Stimulated activated naive CD8-positive, alpha-beta T cell treated with anti-CD3 and anti-CD28 coated beads, Interleukin-15, amount 100 ng/mL, for 72 hours (primary cell): ENCODE measurements around the gene PGM2L1.

Experiments used
- ATAC-seq: fragments of 150-1000 bp; cut with Tn5 transposase; 2 replicates; pipeline ENCODE4 v1.10.0; 2021; ENCODE audit warnings: mild to moderate bottlenecking, moderate library complexity
- DNase-seq, 2 donors: peaks; one replicate each; pipeline ENCODE4 v3.0.0; 2021 to 2022
- H3K27ac Mint-ChIP-seq, 2 donors: one replicate each; pipeline ENCODE4 v1.8.0; 2022; ENCODE audit warnings: mild to moderate bottlenecking in 2 of 2, mixed read lengths in 2 of 2, moderate library complexity in 2 of 2
- H3K27me3 Mint-ChIP-seq: one replicate; pipeline ENCODE4 v1.8.0; 2022; ENCODE audit warnings: mixed read lengths
- H3K4me1 Mint-ChIP-seq: one replicate; pipeline ENCODE4 v1.8.0; 2022; ENCODE audit warnings: mild to moderate bottlenecking, mixed read lengths
- H3K4me3 Mint-ChIP-seq, 2 donors: one replicate each; pipeline ENCODE4 v1.8.0; 2022; ENCODE audit warnings: mild to moderate bottlenecking in 2 of 2, mixed read lengths in 2 of 2, moderate library complexity in 1 of 2
- H3K9me3 Mint-ChIP-seq, 2 donors: one replicate each; pipeline ENCODE4 v1.8.0; 2022; ENCODE audit warnings: mixed read lengths in 2 of 2

The PGM2L1 gene

DNA sequence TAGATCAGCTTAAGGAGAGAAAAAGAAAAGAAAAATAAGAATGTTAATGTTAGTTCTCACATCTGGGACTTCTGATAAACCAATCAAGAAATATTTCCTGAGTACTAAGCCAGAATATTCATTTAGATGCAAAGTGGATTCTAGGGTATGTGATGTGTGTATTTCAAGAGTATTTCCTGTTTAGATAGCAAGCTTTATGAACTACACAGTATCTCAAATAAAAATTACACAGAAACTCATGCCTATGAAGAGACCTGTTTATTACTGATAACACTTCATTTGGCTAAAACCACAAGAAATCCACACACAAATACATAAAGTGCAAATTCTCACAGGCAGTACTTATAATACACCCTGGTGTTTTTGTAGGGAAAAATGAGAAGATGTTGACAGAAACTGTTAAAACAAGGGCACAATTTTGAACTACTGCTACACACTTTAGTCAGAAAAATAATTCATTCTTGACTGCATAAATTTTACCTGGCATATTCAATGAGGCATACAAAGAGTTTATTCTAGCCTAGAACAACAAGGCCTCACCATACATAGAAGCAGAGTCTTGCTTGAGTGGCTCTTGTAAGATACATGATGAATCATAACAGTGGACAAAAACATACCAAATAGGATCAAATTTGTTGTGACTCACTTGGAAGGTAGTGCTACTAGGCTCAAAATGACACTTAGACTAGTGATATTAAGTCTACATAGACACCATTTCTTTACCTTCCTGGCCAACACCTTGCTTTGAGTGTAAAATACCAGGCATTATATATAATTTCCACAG is 68.0 kb downstream of the PGM2L1 start:
- H3K4me1 Mint-ChIP-seq = no peaks in the 10 kb centered on the region
- H3K9me3 Mint-ChIP-seq = no peaks in the 10 kb centered on the region
- H3K27me3 Mint-ChIP-seq = no peaks in the 10 kb centered on the region
- DNase-seq (no peak), ATAC-seq (no peak)
- no peak overlapping the region for H3K4me3 Mint-ChIP-seq
- no peak overlapping the region for H3K27ac Mint-ChIP-seq

- Mint-ChIP-seq H3K4me3 (no peak overlapping the region), H3K4me1 (no peaks in the 10 kb centered on the region), H3K27ac (no peak overlapping the region), H3K9me3 (no peaks in the 10 kb centered on the region), H3K27me3 (peaks cover under 1% of the 10 kb centered on the region)
- ATAC-seq (no peak), DNase-seq (no peak)
Measured at GRCh38 chr11:74327076-74327475, 71.2 kb downstream of the PGM2L1 start.

DNA sequence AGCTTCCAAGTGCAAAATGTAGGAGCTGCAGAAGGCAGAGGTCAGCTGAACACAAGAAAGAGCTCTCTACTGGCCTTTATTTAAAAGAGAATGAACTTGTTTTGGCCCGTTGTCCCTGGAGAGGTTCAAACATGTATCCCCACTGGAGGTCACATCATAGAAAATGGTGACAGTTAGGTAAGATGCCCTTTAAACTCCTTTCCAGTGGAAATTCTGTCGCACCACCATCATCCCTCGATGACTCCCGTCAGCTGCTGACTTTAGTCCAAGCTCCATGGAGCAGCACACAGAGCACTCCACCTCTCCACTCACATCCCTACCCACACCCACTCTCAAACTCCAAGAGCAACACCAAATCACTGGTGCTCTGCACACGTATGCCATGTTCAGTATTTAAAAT is 71.6 kb downstream of the PGM2L1 start:
- no peak for ATAC-seq
- H3K4me3 Mint-ChIP-seq = no peak overlapping the region
- no peak for DNase-seq
- peaks cover 4% of the 10 kb centered on the region for H3K27me3 Mint-ChIP-seq
- no peaks in the 10 kb centered on the region for H3K4me1 Mint-ChIP-seq
- no peak overlapping the region for H3K27ac Mint-ChIP-seq
- H3K9me3 Mint-ChIP-seq = no peaks in the 10 kb centered on the region

DNA sequence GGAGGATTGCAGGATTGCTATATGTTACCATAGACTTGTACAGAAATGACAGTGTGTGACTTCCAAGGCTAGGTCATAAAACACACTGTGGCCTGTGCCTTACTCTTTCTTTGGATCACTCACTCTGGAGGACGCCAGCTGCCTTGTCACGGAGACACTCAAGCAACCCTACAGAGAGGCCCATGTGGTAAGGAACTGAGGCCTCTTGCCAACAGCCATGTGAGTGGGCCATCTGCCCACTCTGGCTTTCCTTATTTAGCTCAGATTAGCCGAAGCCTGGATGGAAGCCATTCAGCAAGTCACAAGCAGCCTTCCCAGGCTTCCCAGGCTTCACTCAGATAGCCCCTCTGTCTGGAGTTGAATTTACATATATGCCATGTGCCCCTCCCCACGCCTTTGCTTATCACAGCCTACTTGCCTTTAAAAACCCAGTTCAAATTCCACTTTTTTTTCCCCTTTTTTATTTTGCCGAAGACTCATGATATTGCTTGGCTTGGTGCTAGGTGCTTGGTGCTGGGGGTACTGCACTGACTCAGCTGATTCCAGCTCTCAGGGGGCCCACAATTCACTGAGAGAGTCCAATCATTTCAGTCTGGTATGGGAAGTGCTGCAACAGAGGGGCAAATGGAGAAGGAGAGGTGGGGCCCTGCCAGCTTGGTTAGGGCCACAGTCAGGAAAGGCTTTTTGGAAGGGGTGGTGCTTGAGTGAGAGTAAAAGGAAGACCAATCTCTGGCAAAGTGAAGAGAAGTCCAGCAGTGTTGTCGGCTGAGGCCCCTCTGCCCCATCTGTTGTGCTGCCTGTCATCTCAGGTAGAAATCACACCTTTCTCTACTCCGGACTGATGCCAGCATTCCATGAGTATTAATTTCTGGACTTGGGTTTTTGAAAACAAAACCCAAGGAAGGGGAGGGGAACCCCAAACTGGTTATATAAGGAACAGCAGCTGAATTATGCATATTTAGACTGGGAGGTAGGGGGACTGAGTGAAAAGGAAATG is 72.3 kb downstream of the PGM2L1 start:
- peak overlapping the region; percentile 5 to 54 for H3K27ac Mint-ChIP-seq
- H3K4me1 Mint-ChIP-seq = no peaks in the 10 kb centered on the region
- H3K4me3 Mint-ChIP-seq = no peak overlapping the region
- ATAC-seq (no peak), DNase-seq (no peak)
- H3K9me3 Mint-ChIP-seq = no peaks in the 10 kb centered on the region
- H3K27me3 Mint-ChIP-seq = peaks cover 7% of the 10 kb centered on the region

DNA sequence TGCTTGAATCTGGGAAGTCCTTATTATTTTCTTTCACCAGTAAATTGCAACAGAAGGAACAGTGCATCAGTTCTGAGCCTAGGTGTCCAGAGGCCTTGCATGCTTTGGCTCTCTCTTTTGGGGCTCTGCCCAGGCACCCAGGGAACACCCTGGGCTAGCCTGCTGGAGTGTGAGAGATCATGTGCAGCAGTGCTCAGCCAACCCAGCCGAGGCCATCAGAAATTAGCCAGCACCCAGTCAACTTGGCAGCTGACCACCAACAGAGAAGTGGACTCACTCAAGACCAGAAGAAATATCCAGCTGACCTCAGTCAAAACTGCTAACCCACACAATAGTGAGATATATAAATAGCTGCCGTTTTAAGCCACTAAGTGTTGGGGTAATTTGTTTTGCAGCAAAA is 75.6 kb downstream of the PGM2L1 start:
- DNase-seq (no peak), ATAC-seq (no peak)
- Mint-ChIP-seq H3K9me3 (peaks cover 4 to 6% of the 10 kb centered on the region in 2 donors), H3K27me3 (peaks cover 7% of the 10 kb centered on the region), H3K27ac (no peak overlapping the region), H3K4me3 (no peak overlapping the region), H3K4me1 (no peaks in the 10 kb centered on the region)

- no peak for ATAC-seq
Measured at GRCh38 chr11:74321487-74322188, 76.6 kb downstream of the PGM2L1 start.

DNA sequence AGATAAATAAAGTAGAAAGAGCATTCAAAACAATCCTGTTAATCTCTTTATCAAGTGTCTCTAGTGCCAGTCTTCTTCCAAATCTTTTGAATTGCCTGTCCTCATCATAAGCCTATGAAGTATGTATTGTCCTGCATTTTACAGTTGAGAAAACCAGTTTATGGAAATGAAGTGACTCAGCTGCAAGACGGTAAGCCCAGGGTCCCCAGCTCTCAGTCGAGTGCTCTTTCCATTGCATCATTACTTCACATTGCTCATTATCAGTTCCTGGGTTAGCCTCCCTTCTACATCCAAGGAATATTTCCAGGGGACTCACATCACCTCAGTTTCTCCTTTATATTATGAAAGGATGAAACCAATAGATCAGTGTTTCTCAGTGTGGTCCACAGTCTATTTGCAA is 77.7 kb downstream of the PGM2L1 start:
- H3K4me3 Mint-ChIP-seq = no peak overlapping the region

More at GRCh38 chr11:74321487-74322188, 76.6 kb downstream of the PGM2L1 start:
- Mint-ChIP-seq H3K9me3 (peaks cover 15 to 16% of the 10 kb centered on the region in 2 donors), H3K27ac (no peak overlapping the region), H3K4me1 (no peaks in the 10 kb centered on the region), H3K27me3 (peaks cover 7% of the 10 kb centered on the region), H3K4me3 (no peak overlapping the region)
- DNase-seq = peak; percentile 13 to 14

GRCh38 chr11:74319139-74319816 is 79.0 kb downstream of the PGM2L1 start:
- Mint-ChIP-seq H3K4me1 (no peaks in the 10 kb centered on the region), H3K27me3 (peaks cover 7% of the 10 kb centered on the region), H3K4me3 (no peak overlapping the region), H3K27ac (no peak overlapping the region), H3K9me3 (peaks cover 18 to 20% of the 10 kb centered on the region in 2 donors)
- ATAC-seq (no peak), DNase-seq (no peak)

More for the DNA sequence above, 77.7 kb downstream of the PGM2L1 start:
- peaks cover 7% of the 10 kb centered on the region for H3K27me3 Mint-ChIP-seq
- H3K27ac Mint-ChIP-seq = no peak overlapping the region
- no peak for DNase-seq
- peaks cover 16 to 18% of the 10 kb centered on the region in 2 donors for H3K9me3 Mint-ChIP-seq
- no peaks in the 10 kb centered on the region for H3K4me1 Mint-ChIP-seq
- no peak for ATAC-seq

GRCh38 chr11:74318241-74318932 is 79.8 kb downstream of the PGM2L1 start:
- H3K27me3 Mint-ChIP-seq = peaks cover 7% of the 10 kb centered on the region
- ATAC-seq = no peak
- no peak overlapping the region for H3K4me3 Mint-ChIP-seq
- no peaks in the 10 kb centered on the region for H3K4me1 Mint-ChIP-seq
- no peak for DNase-seq
- no peak overlapping the region for H3K27ac Mint-ChIP-seq
- H3K9me3 Mint-ChIP-seq = peaks cover 20 to 22% of the 10 kb centered on the region in 2 donors

DNA sequence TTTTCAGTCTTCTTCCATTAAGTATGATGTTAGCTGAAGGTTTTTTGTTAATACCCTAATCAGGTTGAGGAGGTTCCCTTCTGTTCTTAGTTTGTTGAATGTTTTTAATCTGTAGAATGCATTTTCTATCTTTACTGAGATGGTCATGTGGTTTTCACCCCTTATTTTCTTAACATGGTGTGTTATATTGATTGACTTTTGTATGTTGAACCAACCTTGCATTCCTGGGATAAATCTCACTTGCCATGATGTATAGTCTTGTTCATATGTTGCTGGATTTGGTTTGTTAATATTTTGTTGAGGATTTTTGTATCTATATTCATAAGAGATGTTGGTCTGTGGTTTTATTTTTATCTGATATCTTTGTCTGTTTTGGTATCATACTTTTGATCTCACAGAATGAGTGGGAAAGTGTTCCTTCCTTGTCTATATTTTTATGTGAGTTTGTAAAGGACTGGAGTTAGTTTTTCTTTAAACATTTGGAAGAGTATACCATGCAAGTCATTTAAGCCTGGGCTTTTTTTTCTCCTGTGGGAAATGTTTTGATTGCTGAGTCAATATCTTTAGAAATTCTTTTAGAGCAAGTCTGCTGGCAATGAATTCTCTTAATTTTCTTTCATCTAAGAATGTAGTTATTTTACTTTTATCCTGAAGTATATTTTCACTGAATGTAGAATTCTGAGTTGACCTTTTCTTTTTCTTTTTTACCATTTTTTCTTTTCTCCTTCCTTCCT is 81.3 kb downstream of the PGM2L1 start:
- peaks cover 20 to 25% of the 10 kb centered on the region in 2 donors for H3K9me3 Mint-ChIP-seq
- H3K4me1 Mint-ChIP-seq = peaks cover under 1% of the 10 kb centered on the region
- no peak for DNase-seq
- H3K4me3 Mint-ChIP-seq = no peak overlapping the region
- no peak for ATAC-seq
- no peak overlapping the region for H3K27ac Mint-ChIP-seq
- H3K27me3 Mint-ChIP-seq = peaks cover 14% of the 10 kb centered on the region

GRCh38 chr11:74312326-74312725 is 85.9 kb downstream of the PGM2L1 start:
- no peak overlapping the region for H3K4me3 Mint-ChIP-seq
- no peak for DNase-seq
- peaks cover 42% of the 10 kb centered on the region for H3K27me3 Mint-ChIP-seq
- peaks cover 8% of the 10 kb centered on the region for H3K4me1 Mint-ChIP-seq
- H3K9me3 Mint-ChIP-seq = peaks cover 12 to 15% of the 10 kb centered on the region in 2 donors
- no peak overlapping the region for H3K27ac Mint-ChIP-seq
- ATAC-seq = no peak

- Mint-ChIP-seq H3K27me3 (peaks cover 46% of the 10 kb centered on the region), H3K4me1 (peaks cover 8% of the 10 kb centered on the region), H3K27ac (no peak within 1 kb of the TSS), H3K9me3 (peaks cover 4 to 7% of the 10 kb centered on the region in 2 donors), H3K4me3 (peak within 1 kb of the TSS; percentile 69 to 78)
- DNase-seq = peak; percentile 41 to 52
- ATAC-seq = peak; percentile 94
Measured at GRCh38 chr11:74311352-74311926, 86.8 kb downstream of the PGM2L1 start, which contains the start of gene P4HA3. Gene P4HA3 (minus strand): TSS chr11:74311640. CDS start chr11:74311611, 29 bp downstream.

- DNase-seq (no peak), ATAC-seq (peak; percentile 22)
- Mint-ChIP-seq H3K9me3 (peaks cover 4 to 7% of the 10 kb centered on the region in 2 donors), H3K4me3 (peak overlapping the region; percentile 33 to 78), H3K27me3 (peaks cover 51% of the 10 kb centered on the region), H3K27ac (no peak overlapping the region), H3K4me1 (peaks cover 8% of the 10 kb centered on the region)
Measured at GRCh38 chr11:74310857-74311256, 87.4 kb downstream of the PGM2L1 start.
